ENCODE data around the gene BLTP3B. TPM values are rescaled to one million over a fixed set of nuclear protein-coding genes. Genes with fewer than 3 reads are reported as not detected.
"Not testable (repeated sequence)": the region's sequence is repeated elsewhere in the genome, so short reads cannot be mapped to it uniquely, and the experiment has no call there.

Gene BLTP3B, protein sequence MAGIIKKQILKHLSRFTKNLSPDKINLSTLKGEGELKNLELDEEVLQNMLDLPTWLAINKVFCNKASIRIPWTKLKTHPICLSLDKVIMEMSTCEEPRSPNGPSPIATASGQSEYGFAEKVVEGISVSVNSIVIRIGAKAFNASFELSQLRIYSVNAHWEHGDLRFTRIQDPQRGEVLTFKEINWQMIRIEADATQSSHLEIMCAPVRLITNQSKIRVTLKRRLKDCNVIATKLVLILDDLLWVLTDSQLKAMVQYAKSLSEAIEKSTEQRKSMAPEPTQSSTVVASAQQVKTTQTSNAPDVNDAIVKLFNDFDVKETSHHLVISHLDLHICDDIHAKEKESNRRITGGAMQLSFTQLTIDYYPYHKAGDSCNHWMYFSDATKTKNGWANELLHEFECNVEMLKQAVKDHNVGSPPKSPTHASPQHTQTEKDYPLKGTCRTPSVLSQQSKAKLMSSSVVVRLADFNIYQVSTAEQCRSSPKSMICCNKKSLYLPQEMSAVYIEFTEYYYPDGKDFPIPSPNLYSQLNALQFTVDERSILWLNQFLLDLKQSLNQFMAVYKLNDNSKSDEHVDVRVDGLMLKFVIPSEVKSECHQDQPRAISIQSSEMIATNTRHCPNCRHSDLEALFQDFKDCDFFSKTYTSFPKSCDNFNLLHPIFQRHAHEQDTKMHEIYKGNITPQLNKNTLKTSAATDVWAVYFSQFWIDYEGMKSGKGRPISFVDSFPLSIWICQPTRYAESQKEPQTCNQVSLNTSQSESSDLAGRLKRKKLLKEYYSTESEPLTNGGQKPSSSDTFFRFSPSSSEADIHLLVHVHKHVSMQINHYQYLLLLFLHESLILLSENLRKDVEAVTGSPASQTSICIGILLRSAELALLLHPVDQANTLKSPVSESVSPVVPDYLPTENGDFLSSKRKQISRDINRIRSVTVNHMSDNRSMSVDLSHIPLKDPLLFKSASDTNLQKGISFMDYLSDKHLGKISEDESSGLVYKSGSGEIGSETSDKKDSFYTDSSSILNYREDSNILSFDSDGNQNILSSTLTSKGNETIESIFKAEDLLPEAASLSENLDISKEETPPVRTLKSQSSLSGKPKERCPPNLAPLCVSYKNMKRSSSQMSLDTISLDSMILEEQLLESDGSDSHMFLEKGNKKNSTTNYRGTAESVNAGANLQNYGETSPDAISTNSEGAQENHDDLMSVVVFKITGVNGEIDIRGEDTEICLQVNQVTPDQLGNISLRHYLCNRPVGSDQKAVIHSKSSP (N-terminal part only)
- 10 to 100 TPM; 20.2 to 20.4 (median 20.4) TPM for polyA plus RNA-seq (ENCODE audit: insufficient read length in 3 of 3)
- long read RNA-seq, donor 1, full-length matches to known transcripts = 1 of 1 reads
- long read RNA-seq, donor 1, partial matches to known transcripts = 0 of 1 reads
- long read RNA-seq, donor 1, other reads (novel, unspliced or antisense) = 0 of 1 reads
- long read RNA-seq, donor 2 = 0 reads
- long read RNA-seq, donor 3 = 0 reads
- long read RNA-seq, donor 4 = 0 reads
- long read RNA-seq, donor 5 = 0 reads
- long read RNA-seq, donor 6, partial matches to known transcripts = 5 of 5 reads
- long read RNA-seq, donor 6, other reads (novel, unspliced or antisense) = 0 of 5 reads
- long read RNA-seq, donor 7, full-length matches to known transcripts = 1 of 1 reads
- long read RNA-seq, donor 7, partial matches to known transcripts = 0 of 1 reads
- long read RNA-seq, donor 7, other reads (novel, unspliced or antisense) = 0 of 1 reads
- long read RNA-seq, donor 8 = 0 reads
- long read RNA-seq, donor 9, full-length matches to known transcripts = 1 of 1 reads
- long read RNA-seq, donor 9, partial matches to known transcripts = 0 of 1 reads
- long read RNA-seq, donor 9, other reads (novel, unspliced or antisense) = 0 of 1 reads
- long read RNA-seq, donor 10 = 0 reads
- long read RNA-seq, donor 11 = 0 reads
- long read RNA-seq, donor 12, full-length matches to known transcripts = 1 of 1 reads
- long read RNA-seq, donor 12, partial matches to known transcripts = 0 of 1 reads
- long read RNA-seq, donor 12, other reads (novel, unspliced or antisense) = 0 of 1 reads
- long read RNA-seq, donor 13 = 0 reads
- long read RNA-seq, donor 14 = 0 reads
- long read RNA-seq, donor 15 = 0 reads
- long read RNA-seq, donor 16, full-length matches to known transcripts = 1 of 1 reads
- long read RNA-seq, donor 16, partial matches to known transcripts = 0 of 1 reads
- long read RNA-seq, donor 16, other reads (novel, unspliced or antisense) = 0 of 1 reads

DNA sequence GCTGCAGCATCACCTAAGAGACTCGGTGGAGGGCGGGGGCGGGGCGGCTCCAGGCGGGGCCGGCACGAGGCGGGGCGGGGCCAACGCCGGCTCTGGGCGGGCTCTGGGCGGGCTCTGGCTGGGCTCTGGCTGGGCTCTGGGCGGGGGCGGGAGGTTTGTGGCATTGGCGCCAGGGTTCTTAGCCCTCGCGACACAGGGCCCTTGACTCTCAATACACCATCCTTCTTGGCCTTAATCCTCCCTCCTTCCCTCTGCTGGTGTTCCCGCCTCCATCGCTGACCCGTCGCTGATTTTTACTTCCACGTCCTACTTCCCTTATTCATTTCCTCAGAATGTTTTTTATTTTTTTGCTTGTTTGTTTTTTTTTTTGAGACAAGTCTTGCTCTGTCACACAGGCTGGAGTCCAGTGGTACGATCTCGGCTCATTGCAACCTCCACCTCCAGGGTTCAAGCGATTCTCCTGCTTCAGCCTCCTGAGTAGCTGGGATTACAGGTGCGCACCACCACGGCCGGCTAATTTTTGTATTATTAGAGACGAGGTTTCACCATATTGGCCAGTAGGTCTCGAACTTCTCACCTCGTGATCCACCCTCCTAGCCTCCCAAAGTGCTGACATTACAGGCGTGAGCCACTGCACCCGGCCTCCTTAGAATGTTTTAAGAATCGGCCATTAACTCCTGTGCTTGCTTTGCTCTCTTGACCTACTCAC lies at the start of gene BLTP3B:
TSS of gene BLTP3B (minus strand) at position 24 of the 709 bp plus-strand sequence. CDS start 239 bp downstream, outside the sequence.
- DNase-seq = peak; percentile 86

GRCh38 chr12:100189636-100190394 lies 47.1 kb upstream of the BLTP3B start:
- DNase-seq = no peak

- not testable (repeated sequence) for DNase-seq
These were observed 46.4 kb upstream of the BLTP3B start for GRCh38 chr12:100188888-100189635.

DNA sequence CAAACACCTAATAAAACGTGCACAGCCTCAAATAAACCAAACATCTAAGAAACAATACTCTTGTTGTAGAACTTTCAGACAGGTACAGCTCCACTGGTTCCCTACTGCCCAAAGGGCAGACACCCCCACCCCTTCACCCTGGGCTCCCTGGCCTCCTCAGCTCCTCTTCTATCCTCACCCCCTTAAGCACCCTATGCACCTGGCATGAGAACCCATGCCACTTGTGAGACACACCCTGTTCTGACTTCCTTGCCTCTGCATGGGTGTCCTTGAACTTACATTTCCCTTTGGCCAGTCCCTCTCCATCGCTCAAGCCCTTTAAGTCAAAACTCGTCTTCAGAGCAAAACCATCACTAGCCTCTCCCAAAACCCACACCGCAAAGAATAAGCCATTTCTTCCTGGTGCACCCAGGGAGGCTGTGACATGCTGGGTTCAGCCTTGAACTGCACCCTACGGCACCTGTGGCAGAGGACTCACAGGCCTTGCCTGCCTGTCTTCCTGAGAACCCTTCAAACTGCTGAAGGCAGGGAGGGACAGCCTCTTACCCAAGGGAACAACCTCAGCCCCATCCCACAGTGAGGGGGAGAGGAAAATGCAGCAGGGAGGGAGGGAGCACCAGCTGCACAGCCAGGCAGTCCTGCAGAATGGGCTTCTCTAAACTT lies 45.3 kb upstream of the BLTP3B start:
- no peak for DNase-seq

- DNase-seq = no peak
These were observed 44.4 kb upstream of the BLTP3B start for GRCh38 chr12:100187068-100187467.

DNA sequence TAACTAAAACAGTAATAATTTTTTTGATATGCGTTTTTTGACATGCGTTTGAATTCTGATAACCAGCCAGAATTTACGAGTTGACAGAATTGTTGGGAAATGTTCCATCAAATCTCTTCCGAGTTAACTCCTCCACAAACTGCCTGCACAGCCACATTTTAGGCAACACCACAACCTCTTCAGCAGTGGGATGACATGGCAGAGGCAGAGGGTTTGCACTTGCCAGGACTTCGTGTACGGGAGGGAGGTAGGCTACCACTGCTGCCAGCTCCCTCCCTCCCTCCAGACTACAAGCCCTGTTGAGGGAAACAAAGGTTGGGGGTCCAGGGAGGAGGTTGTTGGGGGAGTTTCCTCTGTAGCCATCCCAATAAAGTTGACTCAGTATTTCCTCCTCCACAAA lies 43.4 kb upstream of the BLTP3B start:
- DNase-seq = no peak

DNA sequence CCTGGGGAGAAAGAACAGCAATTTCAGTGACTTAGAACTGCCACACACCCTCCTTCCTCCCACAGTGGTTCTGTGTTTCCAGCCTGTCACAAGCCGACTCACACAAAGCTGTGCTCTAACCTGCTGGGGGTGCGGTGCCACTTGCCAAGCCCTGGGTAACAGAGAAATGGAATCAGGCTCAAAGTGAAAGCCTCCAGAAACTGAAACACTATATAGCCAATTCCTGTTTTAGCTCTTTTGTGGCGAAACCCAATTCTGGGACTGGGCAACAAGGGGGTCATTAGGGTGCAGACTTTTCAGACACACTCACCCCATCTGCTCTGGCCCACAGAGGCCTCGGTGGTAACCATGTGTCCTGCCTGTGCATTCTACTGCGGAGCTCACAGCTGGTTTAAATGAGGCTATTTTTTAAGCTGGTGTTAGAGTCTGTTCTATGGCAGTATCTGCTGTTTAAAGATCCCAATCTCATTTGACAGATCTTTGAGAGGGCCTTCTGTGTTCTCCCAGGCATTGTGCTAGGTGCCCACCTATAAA lies 42.8 kb upstream of the BLTP3B start:
- no peak for DNase-seq

- no peak for DNase-seq
These were observed 42.0 kb upstream of the BLTP3B start for GRCh38 chr12:100184549-100185145.

GRCh38 chr12:100179252-100179651 lies 36.6 kb upstream of the BLTP3B start:
- DNase-seq = no peak

GRCh38 chr12:100176493-100176892 lies 33.8 kb upstream of the BLTP3B start:
- not testable (repeated sequence) for DNase-seq

- DNase-seq = no peak
These were observed 31.8 kb upstream of the BLTP3B start for GRCh38 chr12:100174495-100174894.

GRCh38 chr12:100173111-100173510 lies 30.4 kb upstream of the BLTP3B start:
- no peak for DNase-seq

DNA sequence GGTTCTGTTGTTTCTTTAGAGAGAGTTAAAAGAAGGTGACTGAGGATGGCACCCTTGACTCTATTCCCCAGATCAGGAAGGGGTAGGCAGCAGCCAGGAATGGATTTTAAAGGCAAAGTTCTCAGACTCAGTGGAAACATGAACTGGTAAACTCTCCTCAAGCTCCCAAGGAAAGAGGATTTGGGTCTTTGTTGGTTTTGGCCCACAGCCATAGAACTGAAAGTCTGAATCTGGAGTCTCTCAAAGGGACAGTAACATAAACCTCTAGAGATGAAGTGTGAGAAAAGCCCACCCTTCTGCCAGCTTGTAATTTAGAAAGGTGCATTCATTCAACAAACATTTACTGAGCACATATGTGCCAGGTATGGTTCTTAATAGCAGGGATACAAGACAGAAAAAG lies 28.6 kb upstream of the BLTP3B start:
- peak; percentile 33 for DNase-seq

GRCh38 chr12:100170313-100170858 lies 27.7 kb upstream of the BLTP3B start:
- DNase-seq = no peak

GRCh38 chr12:100169345-100169744 lies 26.7 kb upstream of the BLTP3B start:
- no peak for DNase-seq

DNA sequence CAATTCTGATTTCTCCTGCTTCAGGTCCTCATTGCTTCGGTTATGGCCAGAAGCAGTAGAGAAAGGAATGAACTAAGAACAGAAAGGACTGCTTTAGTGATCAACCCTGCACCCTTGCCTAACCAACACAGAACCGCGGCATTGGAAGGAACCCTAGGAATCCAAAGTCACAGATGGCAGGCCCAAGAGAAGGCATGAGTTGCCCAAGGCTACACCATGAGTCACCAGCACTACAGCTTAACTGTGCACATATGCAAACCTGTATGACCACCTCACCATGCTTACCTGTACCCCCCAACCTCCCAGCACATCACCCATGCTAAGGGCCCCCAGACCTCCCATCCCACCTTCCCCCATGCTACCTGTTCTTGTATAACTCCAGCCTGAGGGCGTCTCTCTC lies 25.9 kb upstream of the BLTP3B start:
- DNase-seq = no peak
